CD4-positive, alpha-beta T cell treated with Interleukin-4 for 4 hours (primary cell): ENCODE measurements around the gene SDHB.

Experiments
- DNase-seq: peaks from one replicate; pipeline ENCODE4 v3.0.0-alpha.2; 2020

SDHB gene

DNA sequence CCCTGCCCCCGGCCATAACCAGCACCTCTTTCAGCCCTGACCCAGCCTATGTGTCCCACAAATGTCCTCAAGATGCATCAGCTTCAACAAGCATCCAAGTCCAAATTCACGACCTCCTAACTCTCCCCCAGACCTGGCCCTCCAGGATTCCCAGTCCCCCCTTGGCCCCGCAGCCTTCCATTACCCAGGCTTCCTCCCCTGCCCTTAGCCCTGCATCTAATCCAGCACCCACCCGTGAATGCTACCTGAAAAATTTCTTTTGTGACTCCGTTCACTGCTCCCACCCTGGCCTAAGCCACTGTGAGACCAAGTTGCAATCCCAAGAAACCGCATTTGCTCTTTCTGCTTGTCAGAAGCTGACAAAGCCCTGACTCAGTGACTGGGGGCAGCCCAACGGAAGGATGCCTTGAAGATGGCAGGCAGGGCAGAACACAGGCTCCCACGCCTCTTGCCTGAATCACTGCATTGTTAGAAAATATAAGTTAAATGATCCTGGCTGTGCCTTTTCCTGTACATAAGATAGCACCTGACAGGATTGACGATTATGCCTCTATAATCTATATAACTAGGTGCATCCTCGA lies 72.5 kb downstream of the SDHB start:
- no peak for DNase-seq

- DNase-seq, result no peak
These were observed 73.2 kb downstream of the SDHB start, which contains the start of gene MFAP2 for GRCh38 chr1:16980473-16981268. MFAP2 (minus strand) TSS chr1:16980620; CDS start chr1:16978273, 2,347 bp downstream.

- DNase-seq, result no peak
These were observed 74.1 kb downstream of the SDHB start for GRCh38 chr1:16979475-16980327.

GRCh38 chr1:16978567-16979474 lies 75.0 kb downstream of the SDHB start:
- no peak for DNase-seq

GRCh38 chr1:16978139-16978538 lies 75.7 kb downstream of the SDHB start:
- DNase-seq, result no peak

DNA sequence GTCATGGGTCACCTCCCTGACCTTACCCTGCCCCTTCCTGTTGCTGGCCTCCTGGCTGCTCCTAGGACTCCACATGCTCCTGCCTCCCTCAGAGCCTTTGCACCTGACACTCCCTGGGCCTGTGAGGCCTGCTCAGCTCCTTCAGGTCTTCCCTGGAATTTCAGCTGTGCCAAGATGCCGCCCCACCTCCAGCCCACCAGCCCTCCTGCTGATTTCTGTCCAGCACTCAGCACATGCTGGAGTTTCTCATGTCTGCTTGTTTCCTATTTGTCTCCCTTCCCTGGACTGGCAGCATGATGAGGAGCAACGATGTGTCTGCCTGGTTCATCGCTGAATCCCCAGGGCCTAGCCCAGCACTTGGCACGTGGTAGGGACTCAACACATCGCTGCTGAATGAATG lies 76.5 kb downstream of the SDHB start:
- no peak for DNase-seq

DNA sequence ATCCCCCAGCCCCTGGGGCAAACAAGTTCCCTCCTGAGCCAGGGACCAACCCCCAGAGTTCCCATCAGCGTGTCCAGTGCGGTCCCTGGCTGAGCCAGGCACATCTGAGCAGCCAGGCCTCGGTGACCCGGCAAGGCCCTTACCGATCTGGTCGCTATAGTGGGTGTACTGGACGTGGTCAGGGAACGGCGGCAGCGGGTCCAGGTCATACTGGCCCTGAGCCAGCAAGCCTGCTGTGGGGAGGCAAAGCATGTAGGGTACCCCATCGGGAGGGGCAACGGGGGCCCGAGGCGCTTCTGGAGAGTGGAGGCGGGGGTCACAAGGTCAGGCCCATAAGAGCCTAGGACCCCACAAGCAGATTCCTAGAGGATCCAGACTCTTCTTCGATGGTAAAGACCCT lies 76.9 kb downstream of the SDHB start:
- DNase-seq, result no peak

GRCh38 chr1:16975838-16976237 lies 78.0 kb downstream of the SDHB start:
- no peak for DNase-seq

GRCh38 chr1:16975211-16975610 lies 78.6 kb downstream of the SDHB start:
- no peak for DNase-seq

- DNase-seq, result no peak
These were observed 80.6 kb downstream of the SDHB start for GRCh38 chr1:16973215-16973614.

GRCh38 chr1:16972189-16972895 lies 81.5 kb downstream of the SDHB start:
- DNase-seq, result no peak

- DNase-seq, result no peak
These were observed 82.3 kb downstream of the SDHB start for GRCh38 chr1:16971341-16972188.

DNA sequence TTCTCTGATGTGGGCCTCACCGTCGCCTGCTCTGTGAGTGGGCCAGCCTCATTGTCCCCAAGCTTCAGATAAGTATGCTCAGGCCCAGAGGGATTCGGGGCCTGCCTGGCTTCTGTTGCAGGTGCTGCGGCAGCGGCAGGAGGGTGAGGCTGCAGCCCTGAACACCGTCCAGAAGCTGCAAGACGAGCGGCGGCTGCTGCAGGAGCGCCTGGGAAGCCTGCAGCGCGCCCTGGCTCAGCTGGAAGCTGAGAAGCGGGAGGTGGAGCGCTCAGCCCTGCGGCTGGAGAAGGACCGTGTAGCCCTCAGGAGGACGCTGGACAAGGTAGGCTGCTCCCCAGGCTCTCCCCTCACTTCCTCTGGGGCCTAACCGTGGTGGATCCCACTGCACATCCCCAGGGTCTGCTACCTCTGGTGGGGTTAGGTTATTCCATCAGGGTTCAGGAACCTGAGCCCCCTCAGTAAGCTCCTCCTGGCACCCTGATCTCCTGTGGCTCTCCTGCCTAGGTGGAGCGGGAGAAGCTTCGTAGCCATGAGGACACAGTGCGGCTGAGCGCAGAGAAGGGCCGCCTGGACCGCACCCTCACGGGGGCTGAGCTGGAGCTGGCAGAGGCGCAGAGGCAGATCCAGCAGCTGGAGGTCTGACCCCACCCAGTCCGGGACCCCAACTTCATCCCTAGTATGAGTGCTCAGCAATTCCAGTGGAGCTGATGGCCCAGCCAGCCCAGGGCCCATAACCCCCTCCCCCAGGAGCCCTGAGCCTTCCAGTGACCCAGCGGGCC lies 83.5 kb downstream of the SDHB start:
- no peak for DNase-seq

DNA sequence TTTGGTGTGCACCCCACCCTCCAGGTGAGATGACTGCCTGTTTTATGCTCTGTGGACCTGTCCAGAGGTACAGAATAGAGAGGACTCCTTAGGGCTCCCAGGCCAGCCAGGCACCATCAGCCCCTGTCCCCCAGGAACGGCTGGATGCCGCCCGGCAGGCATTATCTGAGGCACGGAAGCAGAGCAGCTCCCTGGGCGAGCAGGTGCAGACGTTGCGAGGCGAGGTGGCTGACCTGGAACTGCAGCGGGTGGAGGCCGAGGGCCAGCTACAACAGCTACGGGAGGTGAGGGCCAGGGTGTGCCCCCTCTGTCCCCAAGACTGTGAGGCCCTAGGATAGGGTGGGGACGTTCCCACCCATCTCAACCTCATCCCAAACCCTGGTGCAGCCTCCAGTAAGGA lies 84.2 kb downstream of the SDHB start:
- DNase-seq, result no peak

GRCh38 chr1:16969057-16969611 lies 84.7 kb downstream of the SDHB start:
- no peak for DNase-seq
